GM19193 (cell line): ENCODE results near the gene RPH3AL.

Experiments used
- POLR2A ChIP-seq: IDR thresholded peaks from 4 replicates; pipeline ENCODE4 v1.6.1; 2011; ENCODE audit not compliant: insufficient read depth, insufficient read length; ENCODE audit errors: extremely low read depth

Gene RPH3AL

GRCh38 chr17:260031-260791 lies 92.4 kb downstream of the RPH3AL start:
- no peak for TF ChIP-seq POLR2A

- no peak for TF ChIP-seq POLR2A
These were observed 93.1 kb downstream of the RPH3AL start for GRCh38 chr17:259341-259976.

GRCh38 chr17:258906-259305 lies 93.7 kb downstream of the RPH3AL start:
- no peak for TF ChIP-seq POLR2A

GRCh38 chr17:258045-258734 lies 94.4 kb downstream of the RPH3AL start:
- TF ChIP-seq POLR2A, result no peak

- TF ChIP-seq POLR2A, result no peak
These were observed 99.3 kb downstream of the RPH3AL start for GRCh38 chr17:253091-253846.

GRCh38 chr17:252456-252855 lies 100.2 kb downstream of the RPH3AL start:
- TF ChIP-seq POLR2A, result no peak

GRCh38 chr17:251531-251930 lies 101.1 kb downstream of the RPH3AL start:
- TF ChIP-seq POLR2A, result no peak

- no peak for TF ChIP-seq POLR2A
These were observed 101.9 kb downstream of the RPH3AL start for GRCh38 chr17:250487-251300.

- TF ChIP-seq POLR2A, result no peak
These were observed 103.2 kb downstream of the RPH3AL start for GRCh38 chr17:249236-249993.

GRCh38 chr17:248337-249235 lies 104.0 kb downstream of the RPH3AL start:
- no peak for TF ChIP-seq POLR2A

GRCh38 chr17:247767-248166 lies 104.8 kb downstream of the RPH3AL start:
- TF ChIP-seq POLR2A, result no peak

- TF ChIP-seq POLR2A, result no peak
These were observed 105.7 kb downstream of the RPH3AL start for GRCh38 chr17:246851-247421.
